HepG2 (cell line): Measurements from ENCODE around the gene HID1. TPM values are rescaled to one million over a fixed set of nuclear protein-coding genes. Genes with fewer than 3 reads are reported as not detected.

Experiments
- ATAC-seq: fragments of 200-7000 bp; cut with Tn5 transposase; 3 replicates; pipeline ENCODE4 v1.9.1; 2020; ENCODE audit warnings: mild to moderate bottlenecking, moderate library complexity
- BruUV-seq: library from RNA; stranded (reverse); fragments of 400-500 nt; replicated peaks from 2 replicates; lab custom pipeline; 2021; lab: Mats Ljungman, UMichigan
- CTCF ChIA-PET: fragments of 300-600 bp; formaldehyde crosslinking; extraction: SDS; loops from one replicate; lab custom pipeline; 2021; ENCODE audit warnings: low total read pairs, inconsistent platforms, low intra/inter-chr PET ratio; lab: Yijun Ruan, JAX
- POLR2A ChIA-PET: fragments of 350-600 bp; sonication (Branson Sonifier 250); formaldehyde crosslinking; loops from one replicate; lab custom pipeline; 2020; ENCODE audit warnings: antibody characterized with exemption, inconsistent platforms; lab: Yijun Ruan, JAX
- DNase-seq: peaks from one replicate; pipeline ENCODE4 v3.0.0-alpha.2; 2015; ENCODE audit warnings: low spot score
- FAIRE-seq: peaks from 3 replicates; lab custom pipeline; 2011; peaks lifted over from hg19 to GRCh38; lab: Jason Lieb, UNC
- H2AFZ ChIP-seq: one replicate; pipeline ENCODE4 v1.6.1; 2011; ENCODE audit warnings: low read length, inconsistent platforms
- H3K27ac ChIP-seq: fragments of 300-600 bp; 3 replicates; pipeline ENCODE4 v1.8.0; 2011; ENCODE audit warnings: mixed run types, mild to moderate bottlenecking, mixed read lengths, low read length, inconsistent platforms; ENCODE audit not compliant: insufficient read depth; ENCODE audit errors: extremely low read length
- H3K27me3 ChIP-seq, 2 experiments: fragments of 200-600 bp in 1 of 2; 2 replicates in 1 of 2; 3 replicates in 1 of 2; pipeline versions ENCODE4 v1.6.0 to v1.8.0; 2011; ENCODE audit warnings: low read length in 2 of 2, mild to moderate bottlenecking in 2 of 2, moderate library complexity in 2 of 2, inconsistent platforms in 1 of 2; ENCODE audit not compliant: insufficient read depth in 2 of 2, control insufficient read depth in 1 of 2
- H3K36me3 ChIP-seq, 2 experiments: fragments of 200-600 bp in 1 of 2; replicated peaks in 1 of 2; 2 replicates in 1 of 2; 3 replicates in 1 of 2; pipeline versions ENCODE4 v1.5.1 to v1.8.0; 2011; ENCODE audit warnings: low read length in 2 of 2, inconsistent platforms in 1 of 2; ENCODE audit not compliant: insufficient read depth in 2 of 2, control insufficient read depth in 1 of 2
- H3K4me1 ChIP-seq: 2 replicates; pipeline ENCODE4 v1.5.1; 2012; ENCODE audit warnings: low read length, inconsistent platforms; ENCODE audit not compliant: insufficient read depth
- H3K4me2 ChIP-seq: 2 replicates; pipeline ENCODE4 v1.6.0; 2011; ENCODE audit warnings: low read depth, low read length, inconsistent platforms
- H3K4me3 ChIP-seq, 3 experiments: fragments of 200-600 bp in 1 of 3; sonication (generic), shearing (Covaris generic) in 1 of 3; replicated peaks in 1 of 3; 2 replicates each; pipeline ENCODE4 v1.5.1; 2011 to 2016; ENCODE audit warnings: low read length in 3 of 3, inconsistent platforms in 2 of 3, low read depth in 2 of 3, mild to moderate bottlenecking in 2 of 3, control low read depth in 1 of 3, mixed read lengths in 1 of 3; ENCODE audit not compliant: insufficient read depth in 1 of 3
- H3K79me2 ChIP-seq: one replicate; pipeline ENCODE4 v1.6.1; 2011; ENCODE audit warnings: low read length, inconsistent platforms; ENCODE audit not compliant: insufficient read depth
- H3K9ac ChIP-seq: 2 replicates; pipeline ENCODE4 v1.6.0; 2011; ENCODE audit warnings: mild to moderate bottlenecking, low read depth, low read length, inconsistent platforms; ENCODE audit not compliant: insufficient read depth
- H3K9me3 ChIP-seq: 2 replicates; pipeline ENCODE4 v1.5.1; 2012; ENCODE audit warnings: mild to moderate bottlenecking, low read length
- H4K20me1 ChIP-seq: 2 replicates; pipeline ENCODE4 v1.6.0; 2011; ENCODE audit warnings: inconsistent platforms, mild to moderate bottlenecking, low read length, moderate library complexity; ENCODE audit not compliant: insufficient read depth
- ARNTL ChIP-seq: sonication (generic); formaldehyde crosslinking; IDR thresholded peaks from 2 replicates; pipeline ENCODE4 v1.4.0; 2020; ENCODE audit warnings: mild to moderate bottlenecking, missing genetic modification reagents
- MNT ChIP-seq: fragments of 450-650 bp; IDR thresholded peaks from 2 replicates; pipeline ENCODE4 v1.6.1; 2016
- MYC ChIP-seq: sonication (generic); formaldehyde crosslinking; IDR thresholded peaks from 2 replicates; pipeline ENCODE4 v1.9.0; 2021; ENCODE audit warnings: missing genetic modification reagents, borderline replicate concordance
- NFIC ChIP-seq: IDR thresholded peaks from 2 replicates; pipeline ENCODE4 v1.6.1; 2012; ENCODE audit warnings: mild to moderate bottlenecking, low read length, inconsistent platforms
- PHB2 ChIP-seq: fragments of 450-650 bp; IDR thresholded peaks from 2 replicates; pipeline ENCODE4 v1.6.1; 2018; ENCODE audit not compliant: partially characterized antibody
- POGK ChIP-seq: sonication (generic); formaldehyde crosslinking; conservative IDR thresholded peaks from 2 replicates; pipeline ENCODE4 v1.8.0; 2022; ENCODE audit warnings: mild to moderate bottlenecking, moderate library complexity, missing genetic modification reagents
- POLR2G ChIP-seq: fragments of 200-400 bp; formaldehyde crosslinking; IDR thresholded peaks from 2 replicates; pipeline ENCODE4 v1.6.1; 2018; ENCODE audit warnings: mild to moderate bottlenecking, low read depth, low read length, moderate library complexity
- RFXANK ChIP-seq: IDR thresholded peaks from 2 replicates; pipeline ENCODE4 v1.6.1; 2016
- THAP7 ChIP-seq: sonication (generic); formaldehyde crosslinking; IDR thresholded peaks from 2 replicates; pipeline ENCODE4 v1.8.1; 2023; ENCODE audit warnings: mild to moderate bottlenecking, missing genetic modification reagents
- ZBTB34 ChIP-seq: sonication (generic); formaldehyde crosslinking; IDR thresholded peaks from 2 replicates; pipeline ENCODE4 v1.8.0; 2022; ENCODE audit warnings: mild to moderate bottlenecking, missing genetic modification reagents
- ZNF232 ChIP-seq: sonication (generic); formaldehyde crosslinking; IDR thresholded peaks from 2 replicates; pipeline ENCODE4 v1.4.0; 2020; ENCODE audit warnings: missing genetic modification reagents, borderline replicate concordance
- ZNF34 ChIP-seq: sonication (generic); formaldehyde crosslinking; IDR thresholded peaks from 2 replicates; pipeline ENCODE4 v1.4.0; 2020; ENCODE audit warnings: mild to moderate bottlenecking, missing genetic modification reagents, borderline replicate concordance
- WGBS: methylation state at CpG from one replicate; pipeline ENCODE4 v1.1.6; 2017; ENCODE audit warnings: low lambda C conversion rate; 5-methylcytosine and 5-hydroxymethylcytosine counted together
- in situ Hi-C: cut with HindIII; loops from 2 replicates; pipeline ENCODE4 v1.10.0; 2017; ENCODE audit warnings: low pct_unique_long_range_greater_than_20kb; ENCODE audit not compliant: extremely low pct_ligation_motif_present
- intact Hi-C: fragments of 100-400 bp; cut with micrococcal nuclease; formaldehyde crosslinking; loops from one replicate; pipeline ENCODE4 v1.10.0; 2022; ENCODE audit not compliant: unreplicated experiment
- polyA plus RNA-seq, 8 experiments: library from polyadenylated mRNA; depleted of rRNA in 3 of 8; stranded (reverse) in 7 of 8; unstranded in 1 of 8; fragments of >200 nt; fragmentation: Illumina TruSeq in 4 of 8; extraction: Trizol in 4 of 8; gene quantifications; 2 replicates each; pipeline versions ENCODE4 v1.2.1 to v1.2.3, GENCODE V29; 2011 to 2016; ENCODE audit warnings: low read depth in 4 of 8, missing spikeins in 1 of 8, mixed read lengths in 1 of 8; ENCODE audit not compliant: insufficient read depth in 1 of 8
- total RNA-seq, 5 experiments: library from RNA; depleted of rRNA; stranded (reverse); fragments of >200 nt; fragmentation: Illumina TruSeq; extraction: Trizol; gene quantifications; 2 replicates each; pipeline ENCODE4 v1.2.3, GENCODE V29; 2016; ENCODE audit warnings: low read depth in 1 of 5
- TF ChIP-seq, protein P1 (sequence below): sonication (generic); formaldehyde crosslinking; IDR thresholded peaks from 2 replicates; pipeline ENCODE4 v1.4.0; 2020; ENCODE audit warnings: missing genetic modification reagents, borderline replicate concordance
- TF ChIP-seq, protein P2 (sequence below): sonication (generic); formaldehyde crosslinking; conservative IDR thresholded peaks from 2 replicates; pipeline ENCODE4 v1.4.0; 2020; ENCODE audit warnings: missing genetic modification reagents

Gene HID1
- total and polyA plus RNA-seq, 2 of the 13 experiments (the other 11 are each of a cell fraction or from before 2014, with no cell fraction given): 2.1 to 10.6 TPM

DNA sequence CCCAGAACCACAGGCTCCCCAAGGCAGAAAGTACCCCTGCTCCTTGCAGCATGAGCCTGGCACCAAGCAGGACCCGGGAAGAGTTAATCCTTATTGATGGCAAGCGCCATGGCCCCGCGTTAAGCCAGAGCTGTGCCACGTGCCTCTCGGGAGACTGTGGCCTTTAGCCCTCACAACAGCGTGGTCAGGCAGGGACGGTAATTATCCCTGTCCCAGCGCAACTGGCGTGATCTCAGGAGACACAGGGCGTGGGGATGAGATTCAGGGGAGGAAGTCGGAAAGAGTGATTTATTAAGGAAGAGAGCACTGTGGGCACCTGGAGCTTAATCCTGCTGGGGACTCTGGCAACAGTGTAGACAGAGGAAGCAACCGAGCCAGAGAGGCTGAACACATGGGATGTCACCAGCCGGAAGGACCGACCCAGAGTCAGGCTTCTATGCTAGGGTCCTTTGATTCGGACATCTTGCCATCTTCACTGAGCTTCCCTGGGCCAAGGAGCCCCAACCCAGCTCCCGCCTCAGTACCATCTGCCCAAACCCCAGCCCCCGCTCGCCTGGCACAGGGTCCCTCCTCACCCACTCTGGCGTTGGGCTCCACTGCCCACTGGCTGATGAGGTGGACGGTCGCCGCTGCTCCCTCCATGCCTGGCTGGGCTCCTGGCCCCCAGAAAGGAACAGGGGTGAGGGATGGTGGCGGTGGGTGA is 20.0 kb downstream of the HID1 start:
- CTCF ChIA-PET: no interaction called here
- TF ChIP-seq MNT: peak; percentile 73
- TF ChIP-seq ZNF232: no peak
- TF ChIP-seq, protein P1, sequence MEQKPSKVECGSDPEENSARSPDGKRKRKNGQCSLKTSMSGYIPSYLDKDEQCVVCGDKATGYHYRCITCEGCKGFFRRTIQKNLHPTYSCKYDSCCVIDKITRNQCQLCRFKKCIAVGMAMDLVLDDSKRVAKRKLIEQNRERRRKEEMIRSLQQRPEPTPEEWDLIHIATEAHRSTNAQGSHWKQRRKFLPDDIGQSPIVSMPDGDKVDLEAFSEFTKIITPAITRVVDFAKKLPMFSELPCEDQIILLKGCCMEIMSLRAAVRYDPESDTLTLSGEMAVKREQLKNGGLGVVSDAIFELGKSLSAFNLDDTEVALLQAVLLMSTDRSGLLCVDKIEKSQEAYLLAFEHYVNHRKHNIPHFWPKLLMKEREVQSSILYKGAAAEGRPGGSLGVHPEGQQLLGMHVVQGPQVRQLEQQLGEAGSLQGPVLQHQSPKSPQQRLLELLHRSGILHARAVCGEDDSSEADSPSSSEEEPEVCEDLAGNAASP (CRISPR knock-in tag): no peak
- no peak for TF ChIP-seq RFXANK (CRISPR knock-in tag)
- TF ChIP-seq THAP7 (CRISPR knock-in tag): no peak
- TF ChIP-seq POLR2G: no peak
- TF ChIP-seq MYC (CRISPR knock-in tag): peak; percentile 37; the same call in 1 of the 2 replicates
- TF ChIP-seq NFIC: no peak
- no peak for TF ChIP-seq POGK (CRISPR knock-in tag)
- TF ChIP-seq ZNF34 (CRISPR knock-in tag): no peak
- TF ChIP-seq PHB2: no peak
- TF ChIP-seq, protein P2, sequence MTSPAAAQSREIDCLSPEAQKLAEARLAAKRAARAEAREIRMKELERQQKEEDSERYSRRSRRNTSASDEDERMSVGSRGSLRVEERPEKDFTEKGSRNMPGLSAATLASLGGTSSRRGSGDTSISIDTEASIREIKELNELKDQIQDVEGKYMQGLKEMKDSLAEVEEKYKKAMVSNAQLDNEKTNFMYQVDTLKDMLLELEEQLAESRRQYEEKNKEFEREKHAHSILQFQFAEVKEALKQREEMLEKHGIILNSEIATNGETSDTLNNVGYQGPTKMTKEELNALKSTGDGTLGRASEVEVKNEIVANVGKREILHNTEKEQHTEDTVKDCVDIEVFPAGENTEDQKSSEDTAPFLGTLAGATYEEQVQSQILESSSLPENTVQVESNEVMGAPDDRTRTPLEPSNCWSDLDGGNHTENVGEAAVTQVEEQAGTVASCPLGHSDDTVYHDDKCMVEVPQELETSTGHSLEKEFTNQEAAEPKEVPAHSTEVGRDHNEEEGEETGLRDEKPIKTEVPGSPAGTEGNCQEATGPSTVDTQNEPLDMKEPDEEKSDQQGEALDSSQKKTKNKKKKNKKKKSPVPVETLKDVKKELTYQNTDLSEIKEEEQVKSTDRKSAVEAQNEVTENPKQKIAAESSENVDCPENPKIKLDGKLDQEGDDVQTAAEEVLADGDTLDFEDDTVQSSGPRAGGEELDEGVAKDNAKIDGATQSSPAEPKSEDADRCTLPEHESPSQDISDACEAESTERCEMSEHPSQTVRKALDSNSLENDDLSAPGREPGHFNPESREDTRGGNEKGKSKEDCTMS (CRISPR knock-in tag): no peak
- TF ChIP-seq ZBTB34 (CRISPR knock-in tag): no peak
- no peak for TF ChIP-seq ARNTL (CRISPR knock-in tag)

More for the DNA sequence above, 20.0 kb downstream of the HID1 start:
- in situ Hi-C loops (loop anchor here (5.0 kb wide), 1 partner anchor 150 kb away; no protein-coding TSS in a partner anchor), intact Hi-C loops (no loop called here)
- no peak for DNase-seq
- ATAC-seq: no peak
- Histone ChIP-seq H4K20me1 (no peaks in the 10 kb centered on the region), H3K36me3 (no peaks in the 10 kb centered on the region), H3K79me2 (no peaks in the 10 kb centered on the region), H3K9ac (no peak overlapping the region), H3K9me3 (no peaks in the 10 kb centered on the region), H3K27me3 (peaks cover 7 to 44% of the 10 kb centered on the region in 2 experiments; a peak in 4 of 5 replicates), H3K27ac (no peak overlapping the region), H3K4me3 (no peak overlapping the region), H3K4me2 (no peak overlapping the region), H2AFZ (no peak overlapping the region), H3K4me1 (peaks cover 10% of the 10 kb centered on the region)
- FAIRE-seq: no peak
- BruUV-seq: no TSS peak
- POLR2A ChIA-PET: no interaction called here
- WGBS: 45% methylated on average over 17 of the region's 24 CpGs
